GM13976 (cell line): ENCODE results near the gene CNPY1.

Source experiments
- DNase-seq: peaks from one replicate; pipeline ENCODE4 v3.0.0; 2012; ENCODE audit warnings: low spot score
- CTCF ChIP-seq: IDR thresholded peaks from 2 replicates; pipeline ENCODE4 v1.5.1; 2012; ENCODE audit warnings: borderline replicate concordance, mild to moderate bottlenecking; ENCODE audit not compliant: insufficient read depth; ENCODE audit errors: extremely low read depth, missing control alignments, control extremely low read depth
- in situ Hi-C: fragments of 300-500 bp; cut with MboI; formaldehyde crosslinking; loops from one replicate; pipeline ENCODE4 v1.12.0; 2022; ENCODE audit warnings: low sequenced_read_pairs, mixed read lengths, inconsistent platforms; ENCODE audit not compliant: unreplicated experiment

CNPY1 gene

GRCh38 chr7:155555116-155555695 lies 8.8 kb upstream of the CNPY1 start:
- TF ChIP-seq CTCF: no peak
- DNase-seq: no peak
- in situ Hi-C loops: no loop called here

- no peak for DNase-seq
- TF ChIP-seq CTCF: no peak
- in situ Hi-C loops: no loop called here
These were observed 7.5 kb upstream of the CNPY1 start for GRCh38 chr7:155553871-155554270.

- in situ Hi-C loops: no loop called here
These were observed 5.6 kb upstream of the CNPY1 start for GRCh38 chr7:155551785-155552611.

GRCh38 chr7:155550916-155551315 lies 4.6 kb upstream of the CNPY1 start:
- in situ Hi-C loops: no loop called here
- DNase-seq: no peak
- TF ChIP-seq CTCF: no peak

More at GRCh38 chr7:155551785-155552611, 5.6 kb upstream of the CNPY1 start:
- TF ChIP-seq CTCF: no peak
- DNase-seq: no peak

- no peak for DNase-seq
- in situ Hi-C loops: loop anchor here (25.0 kb wide), 1 partner anchor 637 kb away; no protein-coding TSS in a partner anchor
- no peak for TF ChIP-seq CTCF
These were observed 2.9 kb upstream of the CNPY1 start for GRCh38 chr7:155549226-155549625.

GRCh38 chr7:155547161-155547791 lies 917 bp upstream of the CNPY1 start:
- TF ChIP-seq CTCF: no peak
- in situ Hi-C loops: loop anchor here (25.0 kb wide), 1 partner anchor 635 kb away; no protein-coding TSS in a partner anchor
- DNase-seq: no peak
